ENCODE results near the gene ACADS.
A peak's percentile ranks its signal among the peaks of the same experiment; 100 is the strongest.

The ACADS gene

GRCh38 chr12:120705618-120706017, 20.0 kb upstream of the ACADS start:
- Histone ChIP-seq H3K9ac (ENCODE audit: low read depth, low read length) (no peak overlapping the region), H3K9me3 (ENCODE audit: control insufficient read depth, insufficient read depth, low read length) (no peaks in the 10 kb centered on the region), H3K4me1 (ENCODE audit: control insufficient read depth, insufficient read depth, low read length) (peaks cover 4% of the 10 kb centered on the region), H3K27me3 (ENCODE audit: control insufficient read depth, insufficient read depth, low read length) (no peaks in the 10 kb centered on the region), H3K4me3 (ENCODE audit: low read depth, low read length) (no peak overlapping the region), H3K36me3 (ENCODE audit: control insufficient read depth, insufficient read depth, low read length) (peaks cover 18% of the 10 kb centered on the region)

DNA sequence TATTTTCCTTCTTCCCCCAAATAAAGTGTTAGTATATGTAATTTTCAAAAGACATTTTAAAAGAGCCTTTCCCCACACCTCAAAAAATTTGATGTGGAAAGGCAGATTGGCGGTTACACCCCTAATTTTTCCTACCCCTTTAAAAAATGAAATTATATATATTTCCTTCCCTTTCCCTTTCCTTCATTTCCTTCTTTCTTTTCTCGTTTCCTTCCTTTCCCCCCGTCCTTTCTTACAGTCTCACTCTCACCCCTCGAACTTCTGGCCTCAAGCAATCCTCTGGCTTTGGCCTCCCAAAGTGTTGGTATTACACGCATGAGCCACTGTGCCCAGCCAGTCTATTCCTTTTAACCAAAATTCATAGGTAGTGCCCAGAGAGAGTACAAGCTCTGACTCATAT, 19.6 kb upstream of the ACADS start:
- H3K9ac ChIP-seq (ENCODE audit: low read depth, low read length), result no peak overlapping the region

DNA sequence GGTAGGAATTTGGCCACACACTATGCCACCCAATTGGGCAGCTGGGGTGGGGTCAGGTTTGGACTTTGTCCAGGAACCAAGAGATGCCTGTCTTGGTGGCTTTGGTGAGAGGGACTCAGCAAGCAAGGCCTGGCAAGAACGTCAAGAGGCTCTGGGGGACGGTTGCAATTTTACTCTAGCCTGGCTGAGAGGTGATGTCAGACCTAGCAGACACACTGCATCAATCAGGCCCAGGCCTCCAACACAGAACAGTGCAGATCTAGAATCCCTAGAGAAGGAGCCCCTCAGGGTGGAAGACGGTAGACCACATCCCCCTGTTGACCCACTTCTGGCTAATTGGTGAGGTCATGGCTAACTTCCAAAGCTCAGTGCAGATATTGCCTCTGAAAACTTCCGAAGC, 17.0 kb upstream of the ACADS start:
- H3K9ac ChIP-seq (ENCODE audit: low read depth, low read length), result no peak overlapping the region

More for the DNA sequence above, 19.6 kb upstream of the ACADS start:
- Histone ChIP-seq H3K9me3 (ENCODE audit: control insufficient read depth, insufficient read depth, low read length) (no peaks in the 10 kb centered on the region), H3K36me3 (ENCODE audit: control insufficient read depth, insufficient read depth, low read length) (peaks cover 17% of the 10 kb centered on the region), H3K4me3 (ENCODE audit: low read depth, low read length) (no peak overlapping the region), H3K4me1 (ENCODE audit: control insufficient read depth, insufficient read depth, low read length) (peaks cover 4% of the 10 kb centered on the region), H3K27me3 (ENCODE audit: control insufficient read depth, insufficient read depth, low read length) (no peaks in the 10 kb centered on the region)

GRCh38 chr12:120710031-120710804, 15.4 kb upstream of the ACADS start, which contains the start of gene UNC119B:
TSS of gene UNC119B (plus strand) at chr12:120710458. CDS start at chr12:120710475, 17 bp downstream.
- H3K36me3 ChIP-seq (ENCODE audit: control insufficient read depth, insufficient read depth, low read length), result peaks cover 9% of the 10 kb centered on the region
- peak within 1 kb of the TSS; percentile 79 for H3K4me3 ChIP-seq (ENCODE audit: low read depth, low read length)
- H3K4me1 ChIP-seq (ENCODE audit: control insufficient read depth, insufficient read depth, low read length), result peaks cover 9% of the 10 kb centered on the region
- H3K9ac ChIP-seq (ENCODE audit: low read depth, low read length), result peak within 1 kb of the TSS; percentile 87
- no peaks in the 10 kb centered on the region for H3K27me3 ChIP-seq (ENCODE audit: control insufficient read depth, insufficient read depth, low read length)
- H3K9me3 ChIP-seq (ENCODE audit: control insufficient read depth, insufficient read depth, low read length), result no peaks in the 10 kb centered on the region

More for the DNA sequence above, 17.0 kb upstream of the ACADS start:
- H3K4me3 ChIP-seq (ENCODE audit: low read depth, low read length), result no peak overlapping the region
- H3K36me3 ChIP-seq (ENCODE audit: control insufficient read depth, insufficient read depth, low read length), result peaks cover 3% of the 10 kb centered on the region
- H3K9me3 ChIP-seq (ENCODE audit: control insufficient read depth, insufficient read depth, low read length), result no peaks in the 10 kb centered on the region
- H3K4me1 ChIP-seq (ENCODE audit: control insufficient read depth, insufficient read depth, low read length), result peaks cover 9% of the 10 kb centered on the region
- H3K27me3 ChIP-seq (ENCODE audit: control insufficient read depth, insufficient read depth, low read length), result no peaks in the 10 kb centered on the region

GRCh38 chr12:120710805-120711296, 14.8 kb upstream of the ACADS start:
- Histone ChIP-seq H3K4me1 (ENCODE audit: control insufficient read depth, insufficient read depth, low read length) (peaks cover 9% of the 10 kb centered on the region), H3K4me3 (ENCODE audit: low read depth, low read length) (peak overlapping the region; percentile 79), H3K27me3 (ENCODE audit: control insufficient read depth, insufficient read depth, low read length) (no peaks in the 10 kb centered on the region), H3K36me3 (ENCODE audit: control insufficient read depth, insufficient read depth, low read length) (peaks cover 10% of the 10 kb centered on the region), H3K9ac (ENCODE audit: low read depth, low read length) (peak overlapping the region; percentile 87), H3K9me3 (ENCODE audit: control insufficient read depth, insufficient read depth, low read length) (no peaks in the 10 kb centered on the region)

DNA sequence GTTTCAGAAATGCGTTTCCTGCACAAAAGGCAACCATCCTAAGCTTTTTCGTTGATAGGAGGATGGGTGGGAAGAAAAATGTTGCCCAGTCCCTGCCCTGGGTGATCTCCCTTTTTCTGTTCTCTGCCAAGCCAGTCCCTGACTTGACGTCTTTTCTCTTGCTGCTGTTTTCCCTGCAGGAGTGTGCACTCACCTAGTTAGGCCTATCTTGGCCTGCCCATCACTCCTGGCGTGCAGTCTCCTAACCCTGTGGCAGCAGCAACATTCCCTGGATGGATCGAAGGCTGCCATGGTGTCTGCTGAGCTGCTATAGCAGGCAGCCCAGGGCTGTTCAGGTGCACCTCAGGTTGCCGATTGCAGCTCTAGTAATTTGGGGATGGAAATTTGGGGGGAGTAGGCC, 14.2 kb upstream of the ACADS start:
- Histone ChIP-seq H3K4me3 (ENCODE audit: low read depth, low read length) (peak overlapping the region; percentile 79), H3K9ac (ENCODE audit: low read depth, low read length) (peak overlapping the region; percentile 87), H3K4me1 (ENCODE audit: control insufficient read depth, insufficient read depth, low read length) (peaks cover 9% of the 10 kb centered on the region), H3K9me3 (ENCODE audit: control insufficient read depth, insufficient read depth, low read length) (no peaks in the 10 kb centered on the region), H3K27me3 (ENCODE audit: control insufficient read depth, insufficient read depth, low read length) (no peaks in the 10 kb centered on the region), H3K36me3 (ENCODE audit: control insufficient read depth, insufficient read depth, low read length) (peaks cover 12% of the 10 kb centered on the region)

DNA sequence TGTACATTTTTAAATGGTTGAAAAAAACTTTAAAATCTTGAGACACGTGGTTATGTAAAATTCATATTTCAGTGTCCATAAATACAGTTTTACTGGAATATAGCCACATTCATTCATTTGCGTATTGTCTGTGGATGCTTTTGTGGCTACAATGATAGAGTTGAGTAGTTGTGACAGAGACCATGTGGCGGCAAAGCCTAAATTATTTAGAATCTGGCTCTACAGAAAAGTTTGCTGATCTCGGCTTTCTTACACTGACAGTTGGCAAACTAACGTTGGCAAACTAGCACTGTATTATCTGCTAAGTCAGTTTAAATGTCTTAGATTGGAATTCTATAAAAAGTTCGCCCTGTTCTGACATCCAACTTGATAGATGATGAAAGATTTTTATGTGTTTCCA, 13.0 kb upstream of the ACADS start:
- Histone ChIP-seq H3K27me3 (ENCODE audit: control insufficient read depth, insufficient read depth, low read length) (no peaks in the 10 kb centered on the region), H3K4me1 (ENCODE audit: control insufficient read depth, insufficient read depth, low read length) (peaks cover 9% of the 10 kb centered on the region), H3K9ac (ENCODE audit: low read depth, low read length) (no peak overlapping the region), H3K36me3 (ENCODE audit: control insufficient read depth, insufficient read depth, low read length) (peaks cover 17% of the 10 kb centered on the region), H3K9me3 (ENCODE audit: control insufficient read depth, insufficient read depth, low read length) (no peaks in the 10 kb centered on the region), H3K4me3 (ENCODE audit: low read depth, low read length) (no peak overlapping the region)

DNA sequence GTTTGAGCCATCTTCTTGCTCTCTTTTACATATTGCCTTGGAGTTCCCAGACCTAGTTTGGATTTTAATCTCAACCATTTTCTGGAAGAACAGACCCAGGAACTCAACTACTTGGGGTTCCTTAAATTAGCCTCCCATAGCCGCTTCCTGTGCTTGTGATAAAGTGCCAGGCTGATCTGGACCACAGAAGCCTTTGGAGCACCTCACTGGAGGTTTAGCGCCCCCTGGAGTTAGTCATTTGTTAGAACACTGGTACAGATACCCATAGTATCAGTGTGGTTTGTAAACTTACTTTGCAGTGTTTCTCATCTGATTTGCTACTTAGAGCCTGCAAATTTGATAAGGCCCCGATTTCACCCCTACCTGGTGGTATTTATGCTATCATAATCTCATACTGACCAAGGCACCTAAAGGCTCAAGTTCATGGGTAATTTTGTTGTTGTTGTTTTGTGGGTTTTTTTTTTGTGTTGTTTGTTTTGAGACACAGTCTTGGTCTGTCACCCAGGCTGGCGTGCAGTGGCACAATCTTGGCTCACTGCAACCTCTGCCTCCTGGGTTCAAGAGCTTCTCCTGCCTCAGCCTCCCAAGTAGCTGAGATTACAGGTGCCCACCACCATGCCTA, 11.7 kb upstream of the ACADS start:
- peaks cover 23% of the 10 kb centered on the region for H3K36me3 ChIP-seq (ENCODE audit: control insufficient read depth, insufficient read depth, low read length)

GRCh38 chr12:120718055-120718454, 7.6 kb upstream of the ACADS start:
- no peaks in the 10 kb centered on the region for H3K9me3 ChIP-seq (ENCODE audit: control insufficient read depth, insufficient read depth, low read length)
- no peak overlapping the region for H3K4me3 ChIP-seq (ENCODE audit: low read depth, low read length)
- no peak overlapping the region for H3K9ac ChIP-seq (ENCODE audit: low read depth, low read length)
- H3K36me3 ChIP-seq (ENCODE audit: control insufficient read depth, insufficient read depth, low read length), result peaks cover 41% of the 10 kb centered on the region
- H3K27me3 ChIP-seq (ENCODE audit: control insufficient read depth, insufficient read depth, low read length), result no peaks in the 10 kb centered on the region
- H3K4me1 ChIP-seq (ENCODE audit: control insufficient read depth, insufficient read depth, low read length), result no peaks in the 10 kb centered on the region

More for the DNA sequence above, 11.7 kb upstream of the ACADS start:
- Histone ChIP-seq H3K4me1 (ENCODE audit: control insufficient read depth, insufficient read depth, low read length) (peaks cover 9% of the 10 kb centered on the region), H3K9ac (ENCODE audit: low read depth, low read length) (no peak overlapping the region), H3K27me3 (ENCODE audit: control insufficient read depth, insufficient read depth, low read length) (no peaks in the 10 kb centered on the region), H3K9me3 (ENCODE audit: control insufficient read depth, insufficient read depth, low read length) (no peaks in the 10 kb centered on the region), H3K4me3 (ENCODE audit: low read depth, low read length) (no peak overlapping the region)

DNA sequence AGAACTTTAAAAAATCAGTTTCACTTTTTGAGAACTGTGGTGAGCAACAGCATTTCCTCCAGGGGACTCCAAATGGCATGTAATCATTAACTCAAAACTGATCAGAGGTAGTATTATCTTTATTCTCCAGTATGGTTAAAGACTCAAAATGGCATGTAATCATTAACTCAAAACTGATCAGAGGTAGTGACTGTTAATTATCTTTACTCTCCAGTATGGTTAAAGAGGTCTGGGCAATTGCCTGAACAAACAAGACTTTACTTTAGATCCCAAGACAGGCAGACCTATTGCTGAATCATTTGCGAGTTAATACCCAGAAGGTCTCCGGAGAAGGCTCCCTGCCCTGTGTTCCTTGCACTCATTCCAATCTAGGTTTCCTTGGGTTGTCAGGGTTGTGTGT, 6.6 kb upstream of the ACADS start:
- no peaks in the 10 kb centered on the region for H3K27me3 ChIP-seq (ENCODE audit: control insufficient read depth, insufficient read depth, low read length)
- H3K9ac ChIP-seq (ENCODE audit: low read depth, low read length), result no peak overlapping the region
- H3K4me3 ChIP-seq (ENCODE audit: low read depth, low read length), result no peak overlapping the region
- H3K4me1 ChIP-seq (ENCODE audit: control insufficient read depth, insufficient read depth, low read length), result no peaks in the 10 kb centered on the region
- H3K36me3 ChIP-seq (ENCODE audit: control insufficient read depth, insufficient read depth, low read length), result peaks cover 41% of the 10 kb centered on the region
- H3K9me3 ChIP-seq (ENCODE audit: control insufficient read depth, insufficient read depth, low read length), result no peaks in the 10 kb centered on the region

DNA sequence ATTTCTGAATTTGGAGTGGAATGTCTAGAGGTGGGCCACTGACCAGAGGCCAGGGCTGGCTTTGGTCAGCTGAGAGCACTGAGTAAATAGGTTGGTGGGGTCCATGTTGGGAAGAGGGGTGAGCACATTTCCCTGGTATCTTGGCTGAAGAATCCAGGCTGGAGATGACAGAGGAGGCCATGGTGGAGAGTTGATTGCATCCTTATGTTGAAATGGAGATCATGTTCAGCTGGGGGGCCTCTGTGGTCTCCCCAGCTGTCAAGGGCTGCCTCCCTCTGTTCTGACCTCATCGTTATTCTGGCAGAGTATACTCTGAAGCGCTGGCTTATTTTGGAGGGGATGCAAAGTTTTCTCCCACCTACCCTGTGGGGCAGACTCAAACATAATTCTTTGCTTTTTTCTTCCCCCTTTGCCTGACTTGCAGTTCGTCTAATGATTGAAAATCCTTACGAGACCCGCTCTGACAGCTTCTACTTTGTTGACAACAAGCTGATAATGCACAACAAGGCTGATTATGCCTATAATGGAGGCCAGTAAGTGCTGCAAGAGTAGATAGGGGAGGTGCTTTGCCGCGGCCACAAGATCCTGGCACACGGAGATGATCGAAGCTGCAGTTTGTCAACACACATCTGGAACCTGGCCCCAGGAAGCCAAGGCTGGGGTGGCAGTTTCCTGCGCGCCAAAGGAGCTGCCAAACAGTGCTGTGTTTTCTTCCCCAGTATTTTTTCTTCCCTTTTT, 6.0 kb upstream of the ACADS start:
- H3K36me3 ChIP-seq (ENCODE audit: control insufficient read depth, insufficient read depth, low read length), result peaks cover 41% of the 10 kb centered on the region
- H3K27me3 ChIP-seq (ENCODE audit: control insufficient read depth, insufficient read depth, low read length), result no peaks in the 10 kb centered on the region
- no peak overlapping the region for H3K9ac ChIP-seq (ENCODE audit: low read depth, low read length)

More for the DNA sequence above, 6.0 kb upstream of the ACADS start:
- H3K4me1 ChIP-seq (ENCODE audit: control insufficient read depth, insufficient read depth, low read length), result no peaks in the 10 kb centered on the region
- H3K4me3 ChIP-seq (ENCODE audit: low read depth, low read length), result no peak overlapping the region
- H3K9me3 ChIP-seq (ENCODE audit: control insufficient read depth, insufficient read depth, low read length), result no peaks in the 10 kb centered on the region

All from iPS-15b (cell line).